ENCODE measurements around the gene TMC4. TPM values are rescaled to one million over a fixed set of nuclear protein-coding genes. Genes with fewer than 3 reads are reported as not detected.

TMC4 gene
- polyA plus RNA-seq, 10 donors, result 1.3 to 4.5 (median 3.0) TPM

DNA sequence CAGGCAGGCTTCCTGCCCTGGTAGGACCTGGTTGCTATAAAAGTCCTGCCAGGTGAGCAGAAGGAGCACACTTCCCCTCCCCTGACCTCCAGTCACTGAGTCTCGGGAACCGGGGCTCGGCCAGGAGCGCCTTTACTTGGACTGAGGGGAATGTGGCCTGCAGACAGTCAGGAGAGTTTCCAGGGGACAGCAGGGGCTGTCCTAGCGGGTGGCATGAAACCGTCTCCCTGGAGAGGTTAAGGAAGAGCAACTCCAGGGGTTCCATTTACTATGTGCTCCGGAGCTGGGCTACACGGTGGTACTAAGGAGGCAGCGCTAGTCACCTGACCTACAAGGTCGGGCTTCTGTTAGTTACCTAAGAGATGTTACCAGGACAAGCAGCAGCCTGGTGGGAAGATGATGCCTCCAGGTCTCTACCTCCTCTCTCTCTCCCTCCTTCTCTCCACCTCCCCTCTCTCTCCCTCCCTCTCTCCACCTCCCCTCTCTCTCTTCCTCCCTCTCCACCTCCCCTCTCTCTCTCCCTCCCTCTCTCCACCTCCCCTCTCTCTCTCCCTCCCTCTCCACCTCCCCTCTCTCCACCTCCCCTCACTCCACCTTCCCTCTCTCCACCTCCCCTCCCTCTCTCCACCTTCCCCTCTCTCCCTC, 39.5 kb downstream of the TMC4 start:
- DNase-seq, result peak in 2 of 3 donors; percentile 24 to 47

DNA sequence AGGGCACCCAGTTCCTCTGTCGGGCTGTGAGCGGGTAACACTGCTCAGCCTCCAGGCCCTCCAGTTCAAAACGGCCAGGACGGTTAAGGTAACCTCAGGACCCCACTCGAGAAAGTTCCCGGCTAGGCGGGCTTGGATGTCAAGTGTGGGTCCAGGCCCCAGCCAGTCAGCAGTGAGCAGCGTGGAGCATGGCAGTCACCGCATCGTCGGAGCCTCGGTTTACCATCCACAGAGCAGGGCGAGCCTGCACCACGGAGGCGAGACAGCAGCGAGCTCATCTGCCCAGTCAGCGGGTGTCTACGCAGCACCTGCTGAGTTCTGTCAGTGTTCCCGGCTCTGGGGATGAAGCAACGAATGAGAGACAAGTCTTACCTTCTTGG, 43.4 kb downstream of the TMC4 start:
- no peak for DNase-seq

DNA sequence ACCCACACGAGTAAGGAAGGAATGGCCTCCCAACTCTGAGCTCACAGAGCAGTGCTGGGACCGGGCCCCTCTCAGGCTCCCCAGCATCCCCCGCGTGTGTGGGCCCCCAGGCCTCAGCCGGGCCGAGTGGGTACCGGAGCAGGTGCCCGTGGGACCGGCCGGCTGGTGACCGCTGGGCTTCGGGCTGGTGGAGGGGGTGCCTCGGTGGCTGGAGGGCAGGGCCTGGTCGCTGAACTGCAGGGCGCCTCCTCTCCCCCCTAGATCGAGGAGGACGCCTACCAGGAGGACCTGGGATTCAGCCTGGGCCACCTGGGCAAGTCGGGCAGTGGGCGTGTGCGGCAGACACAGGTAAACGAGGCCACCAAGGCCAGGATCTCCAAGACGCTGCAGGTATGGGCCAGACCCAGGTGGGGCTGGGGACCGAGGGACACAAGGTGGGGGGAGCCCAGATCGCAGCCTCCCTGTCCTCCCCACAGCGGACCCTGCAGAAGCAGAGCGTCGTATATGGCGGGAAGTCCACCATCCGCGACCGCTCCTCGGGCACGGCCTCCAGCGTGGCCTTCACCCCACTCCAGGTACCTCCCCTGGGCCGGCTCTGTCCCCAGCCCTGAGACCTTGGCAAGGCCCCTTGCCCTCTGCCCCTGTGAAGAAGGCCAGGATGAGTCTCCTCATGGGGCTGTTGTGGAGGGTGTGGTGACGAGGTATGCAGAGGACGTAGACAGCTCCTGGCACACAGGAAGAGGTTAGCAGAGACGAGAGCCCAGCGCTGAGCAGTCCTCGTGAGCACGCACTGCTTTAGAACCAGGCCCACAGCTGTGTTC, 44.0 kb downstream of the TMC4 start:
- DNase-seq, result no peak

DNA sequence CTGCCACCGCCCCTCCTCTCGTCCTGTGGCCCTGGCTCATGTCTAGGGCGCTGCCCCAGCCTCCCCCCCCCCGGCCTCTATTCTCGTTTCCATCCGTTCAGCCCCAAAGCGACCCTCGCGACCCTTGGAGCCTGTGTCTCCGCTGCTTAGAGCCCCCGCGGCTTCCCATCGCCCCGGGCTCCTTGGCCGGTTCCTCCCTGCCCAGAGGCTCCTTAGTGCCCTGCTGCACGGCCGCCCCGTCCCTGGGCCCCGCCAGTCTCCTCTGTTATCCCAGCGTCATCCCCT, 44.6 kb downstream of the TMC4 start:
- DNase-seq, result no peak

DNA sequence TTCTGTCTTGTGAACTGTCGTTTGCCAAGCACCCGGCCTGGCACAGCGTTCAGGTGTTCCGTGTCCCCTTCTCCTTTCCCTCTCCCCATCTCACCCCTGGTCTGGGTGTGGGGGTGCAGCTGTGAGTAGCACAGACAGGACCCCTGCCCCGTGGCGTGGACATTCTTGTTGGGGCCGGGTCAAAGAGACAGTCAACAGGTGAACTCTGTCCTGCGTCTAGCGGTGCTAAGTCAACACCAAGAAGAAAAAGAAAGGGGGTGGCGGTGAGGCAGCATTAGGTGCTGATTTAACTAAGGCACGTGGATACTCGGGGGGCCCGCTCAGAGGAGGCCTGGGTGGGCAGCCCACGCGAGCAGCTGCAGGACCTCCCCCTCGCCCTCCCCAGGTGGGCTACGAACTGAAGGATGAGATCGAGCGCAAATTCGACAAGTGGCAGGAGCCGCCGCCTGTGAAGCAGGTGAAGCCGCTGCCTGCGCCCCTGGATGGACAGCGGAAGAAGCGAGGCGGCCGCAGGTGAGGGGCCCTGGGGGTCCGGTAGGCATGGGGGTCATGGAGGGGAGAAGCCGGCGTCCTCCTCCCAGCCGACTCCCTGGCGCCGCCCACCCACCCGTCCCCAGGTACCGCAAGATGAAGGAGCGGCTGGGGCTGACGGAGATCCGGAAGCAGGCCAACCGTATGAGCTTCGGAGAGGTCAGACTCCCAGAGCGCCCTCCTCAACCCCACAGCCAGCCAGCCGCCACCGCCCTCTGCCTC, 45.1 kb downstream of the TMC4 start:
- no peak for DNase-seq

DNA sequence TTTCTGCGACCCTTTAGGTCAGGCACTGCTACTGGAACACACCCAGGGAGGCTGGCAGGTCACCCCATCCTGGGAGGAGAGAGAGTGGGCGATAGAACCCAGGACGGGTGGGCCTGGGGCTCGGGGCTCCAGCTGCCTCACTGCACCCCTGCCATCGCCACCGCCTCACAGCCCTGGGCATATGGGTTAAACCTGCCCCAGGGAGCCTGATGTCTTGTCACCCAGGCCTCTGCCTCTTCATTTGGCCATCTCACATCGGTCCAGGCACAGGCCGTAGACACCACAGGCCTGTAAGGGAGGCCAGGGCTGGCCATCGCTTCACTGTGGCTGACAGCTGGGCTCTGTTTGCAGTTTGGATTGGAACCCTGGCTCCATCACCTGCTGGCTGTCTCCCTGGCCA, 47.2 kb downstream of the TMC4 start:
- no peak for DNase-seq

DNA sequence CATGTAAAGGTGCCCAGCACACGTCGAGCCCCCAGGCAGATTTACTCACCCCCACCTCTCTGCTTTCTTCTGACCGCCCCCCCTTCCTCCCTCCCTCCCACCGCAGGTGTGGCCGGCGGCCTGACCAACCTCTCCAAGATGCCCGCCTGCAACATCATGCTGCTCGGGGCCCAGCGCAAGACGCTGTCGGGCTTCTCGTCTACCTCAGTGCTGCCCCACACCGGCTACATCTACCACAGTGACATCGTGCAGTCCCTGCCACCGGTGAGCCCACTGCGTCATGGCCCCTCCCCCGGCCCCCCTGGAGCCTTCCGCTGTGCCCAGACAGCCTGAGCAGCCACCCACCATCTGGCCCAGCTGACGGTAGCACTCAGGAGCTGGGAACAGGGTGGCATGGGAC, 48.6 kb downstream of the TMC4 start:
- DNase-seq, result no peak

DNA sequence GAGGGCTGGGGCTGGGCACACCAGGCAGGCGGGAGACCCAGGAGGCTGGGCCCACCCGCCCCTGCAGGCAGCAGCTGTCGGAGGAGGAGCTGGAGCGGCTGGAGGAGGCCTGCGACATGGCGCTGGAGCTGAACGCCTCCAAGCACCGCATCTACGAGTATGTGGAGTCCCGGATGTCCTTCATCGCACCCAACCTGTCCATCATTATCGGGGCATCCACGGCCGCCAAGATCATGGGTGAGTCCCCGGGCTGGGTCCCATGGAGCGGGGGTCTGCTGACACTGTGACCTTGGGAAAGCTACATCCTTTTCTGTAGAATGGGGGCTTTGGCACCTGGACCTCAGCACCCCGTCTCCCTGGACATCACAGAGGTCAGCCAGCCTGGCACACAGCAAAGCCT, 49.3 kb downstream of the TMC4 start:
- DNase-seq, result no peak

DNA sequence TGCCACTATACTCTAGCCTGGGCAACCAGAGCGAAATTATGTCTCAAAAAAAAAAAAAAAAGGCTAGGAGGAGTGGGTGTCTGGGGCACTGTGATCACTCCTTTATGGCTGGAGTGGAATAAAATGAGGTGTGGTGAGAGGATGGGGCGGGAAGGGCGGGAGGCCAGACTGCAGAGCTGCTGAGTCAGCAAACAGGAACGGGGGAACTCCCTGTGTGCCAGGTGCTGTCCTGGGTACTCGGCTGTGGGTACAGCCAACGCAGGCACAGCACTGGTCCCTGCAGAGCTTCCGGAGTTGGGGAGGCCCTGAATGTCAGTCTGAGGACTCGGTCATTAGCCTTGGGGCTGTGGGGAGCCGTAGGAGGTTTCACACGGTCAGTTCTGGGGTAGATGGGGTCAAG, 51.7 kb downstream of the TMC4 start:
- DNase-seq, result no peak

DNA sequence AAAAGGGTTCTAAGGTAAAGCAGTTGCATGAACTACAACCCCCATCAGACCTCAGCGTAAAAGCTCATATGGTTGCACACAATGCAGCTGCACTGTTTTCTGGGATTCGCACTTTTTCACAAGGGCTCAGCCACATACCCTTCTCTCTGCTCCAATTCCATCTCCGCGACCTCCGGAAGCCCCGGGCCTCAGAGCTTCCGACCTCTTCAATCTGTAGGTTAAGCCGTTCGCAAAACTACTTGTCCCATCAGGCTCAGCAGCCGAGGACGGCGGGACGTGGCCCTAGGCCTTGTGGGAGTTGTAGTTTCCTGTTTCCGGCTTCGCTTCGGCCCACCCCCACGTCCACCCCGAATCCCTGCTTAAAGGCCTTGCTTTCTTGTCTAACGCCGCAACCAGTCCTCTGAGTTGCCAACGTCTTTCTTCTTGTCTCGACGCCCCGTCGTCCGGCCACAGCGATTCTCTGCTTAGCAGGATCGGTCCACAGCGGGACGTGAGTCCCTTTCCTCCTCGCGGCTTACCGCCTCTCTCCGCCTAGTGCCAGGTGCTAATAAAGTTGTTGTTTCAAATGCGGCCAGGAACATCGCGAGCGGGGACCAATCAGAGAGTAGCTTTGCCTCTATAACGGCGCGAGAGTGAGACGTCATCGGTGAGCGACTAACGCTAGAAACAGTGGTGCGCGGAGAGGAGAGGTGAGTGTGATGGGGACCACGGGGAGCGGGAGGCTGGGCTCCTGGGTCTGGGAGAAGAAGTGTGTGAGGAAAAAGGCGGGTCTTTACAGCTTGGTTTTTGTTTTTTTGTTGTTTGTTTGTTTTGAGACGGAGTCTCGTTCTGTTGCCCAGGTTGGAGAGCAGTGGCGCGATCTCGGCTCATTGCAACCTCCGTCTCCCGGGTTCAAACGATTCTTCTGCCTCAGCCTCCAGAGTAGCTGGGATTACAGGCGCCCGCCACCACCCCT, 57.6 kb downstream of the TMC4 start, which contains the start of the genes PRPF31 and TFPT:
Gene PRPF31 (plus strand): TSS at position 646 of the 955 bp plus-strand sequence. CDS start 2,525 bp downstream, outside the sequence.
Gene TFPT (minus strand): TSS at position 549 of the 955 bp plus-strand sequence. CDS start 388 bp downstream, at position 161.
- peak; percentile 98 to 100 (median 99) for DNase-seq

DNA sequence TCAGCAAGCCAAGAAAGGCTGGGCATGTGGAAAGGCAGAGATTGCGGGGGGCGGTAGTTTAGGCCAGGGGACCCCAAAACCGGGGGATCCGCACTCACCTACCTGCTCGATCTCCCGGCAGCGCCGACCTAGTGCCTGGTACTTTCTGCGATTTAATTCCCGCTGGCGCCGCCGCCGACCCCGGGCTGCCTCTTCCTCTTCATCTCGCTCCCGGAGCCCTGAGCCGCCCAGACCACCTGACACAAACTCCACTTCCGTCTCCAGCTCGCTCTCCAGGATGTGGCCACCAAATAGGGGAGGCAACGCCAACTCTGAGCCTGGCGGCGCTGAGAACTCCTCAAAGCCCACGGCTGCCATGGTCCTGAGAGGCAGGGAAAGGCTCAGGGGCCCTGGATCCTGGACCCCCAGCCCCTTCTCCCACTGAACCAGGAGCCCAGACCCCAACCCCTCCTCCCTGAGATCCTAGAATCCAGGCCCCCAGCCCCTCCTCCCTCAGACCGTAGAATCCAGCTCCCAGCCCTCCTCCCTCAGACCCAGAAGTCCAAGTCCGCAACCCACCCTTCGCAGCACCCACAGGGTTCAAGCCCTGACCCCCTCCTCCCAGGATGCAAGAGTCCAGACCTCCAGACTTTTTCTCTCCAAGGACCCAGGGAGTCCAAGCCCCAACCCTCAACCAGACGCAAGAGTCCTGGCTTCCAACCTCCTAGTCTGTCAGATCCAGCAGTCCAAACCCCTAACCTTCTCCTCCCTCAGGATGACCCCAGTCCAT, 58.4 kb downstream of the TMC4 start:
- peak in 1 of 3 donors; percentile 29 for DNase-seq

Other genes starting within 250 kb of the TMC4 start
- gene CACNG8, start 210.2 kb downstream of the TMC4 start, polyA plus RNA-seq (ENCODE audit: insufficient read length in 10 of 10), result 1 to 10 TPM in 1 of 10 donors, under 1 TPM in 9; 0.39 to 1.0 (median 0.55) TPM
- 10 to 100 TPM; 21.1 to 29.6 (median 22.9) TPM for gene CACNG6, start 181.5 kb downstream of the TMC4 start, polyA plus RNA-seq (ENCODE audit: insufficient read length in 10 of 10)
- gene VSTM1, start 109.3 kb downstream of the TMC4 start, polyA plus RNA-seq (ENCODE audit: insufficient read length in 10 of 10), result under 1 TPM in 2 of 10 donors, not detected in 8; 0.22 to 0.35 TPM
- gene TARM1, start 91.8 kb downstream of the TMC4 start, polyA plus RNA-seq (ENCODE audit: insufficient read length in 10 of 10), result not detected
- under 1 TPM; 0.11 to 0.54 (median 0.43) TPM for gene OSCAR, start 72.4 kb downstream of the TMC4 start, polyA plus RNA-seq (ENCODE audit: insufficient read length in 10 of 10)
- gene NDUFA3, start 70.3 kb downstream of the TMC4 start, polyA plus RNA-seq (ENCODE audit: insufficient read length in 10 of 10), result 100 to 1,000 TPM in 5 of 10 donors, 10 to 100 TPM in 5; 76.3 to 116 (median 98.6) TPM
- gene TFPT, start 57.5 kb downstream of the TMC4 start, polyA plus RNA-seq (ENCODE audit: insufficient read length in 10 of 10), result 10 to 100 TPM in 9 of 10 donors, 1 to 10 TPM in 1; 9.8 to 17.7 (median 13.4) TPM
- gene PRPF31, start 57.4 kb downstream of the TMC4 start, polyA plus RNA-seq (ENCODE audit: insufficient read length in 10 of 10), result 10 to 100 TPM; 35.0 to 52.0 (median 45.4) TPM
- 10 to 100 TPM; 30.0 to 46.6 (median 35.3) TPM for gene CNOT3, start 35.4 kb downstream of the TMC4 start, polyA plus RNA-seq (ENCODE audit: insufficient read length in 10 of 10)
- 10 to 100 TPM in 1 of 10 donors, 1 to 10 TPM in 9; 5.7 to 10.3 (median 7.9) TPM for gene LENG1, start 13.4 kb downstream of the TMC4 start, polyA plus RNA-seq (ENCODE audit: insufficient read length in 10 of 10)
- 10 to 100 TPM; 19.7 to 34.6 (median 28.0) TPM for gene MBOAT7, start 16.4 kb upstream of the TMC4 start, polyA plus RNA-seq (ENCODE audit: insufficient read length in 10 of 10)
- gene TSEN34, start 18.1 kb upstream of the TMC4 start, polyA plus RNA-seq (ENCODE audit: insufficient read length in 10 of 10), result 10 to 100 TPM; 20.8 to 37.2 (median 30.6) TPM
- 1,000 to 10,000 TPM; 1,602 to 2,705 (median 2,168) TPM for gene RPS9, start 27.7 kb upstream of the TMC4 start, polyA plus RNA-seq (ENCODE audit: insufficient read length in 10 of 10)
- 1 to 10 TPM in 9 of 10 donors, under 1 TPM in 1; 0.79 to 3.8 (median 2.3) TPM for gene LILRB3, start 49.8 kb upstream of the TMC4 start, polyA plus RNA-seq (ENCODE audit: insufficient read length in 10 of 10)
- gene LILRA6, start 69.6 kb upstream of the TMC4 start, polyA plus RNA-seq (ENCODE audit: insufficient read length in 10 of 10), result 1 to 10 TPM; 1.1 to 2.6 (median 1.5) TPM
- 10 to 100 TPM in 1 of 10 donors, 1 to 10 TPM in 9; 6.8 to 11.2 (median 8.9) TPM for gene LILRB5, start 84.1 kb upstream of the TMC4 start, polyA plus RNA-seq (ENCODE audit: insufficient read length in 10 of 10)
- 1 to 10 TPM; 1.2 to 2.3 (median 1.7) TPM for gene LILRB2, start 108.0 kb upstream of the TMC4 start, polyA plus RNA-seq (ENCODE audit: insufficient read length in 10 of 10)
- gene LILRA5, start 140.0 kb upstream of the TMC4 start, polyA plus RNA-seq (ENCODE audit: insufficient read length in 10 of 10), result 1 to 10 TPM in 1 of 10 donors, under 1 TPM in 9; 0.37 to 1.1 (median 0.54) TPM
- gene LILRA4, start 166.0 kb upstream of the TMC4 start, polyA plus RNA-seq (ENCODE audit: insufficient read length in 10 of 10), result under 1 TPM in 2 of 10 donors, not detected in 8; 0.17 to 0.20 TPM
- 10 to 100 TPM in 1 of 10 donors, 1 to 10 TPM in 9; 5.6 to 11.0 (median 7.4) TPM for gene LAIR1, start 191.8 kb upstream of the TMC4 start, polyA plus RNA-seq (ENCODE audit: insufficient read length in 10 of 10)
- gene TTYH1, start 242.3 kb upstream of the TMC4 start, polyA plus RNA-seq (ENCODE audit: insufficient read length in 10 of 10), result 1 to 10 TPM; 2.6 to 6.1 (median 3.9) TPM

Data from muscle of back (tissue), 11 donors.